Measurements from ENCODE around the gene GATAD2B. TPM values are rescaled to one million over a fixed set of nuclear protein-coding genes. Genes with fewer than 3 reads are reported as not detected.

The GATAD2B gene
- polyA plus RNA-seq, 2 of the 4 experiments (the other 2 are of a cell fraction) = 4.9 to 8.2 TPM

DNA sequence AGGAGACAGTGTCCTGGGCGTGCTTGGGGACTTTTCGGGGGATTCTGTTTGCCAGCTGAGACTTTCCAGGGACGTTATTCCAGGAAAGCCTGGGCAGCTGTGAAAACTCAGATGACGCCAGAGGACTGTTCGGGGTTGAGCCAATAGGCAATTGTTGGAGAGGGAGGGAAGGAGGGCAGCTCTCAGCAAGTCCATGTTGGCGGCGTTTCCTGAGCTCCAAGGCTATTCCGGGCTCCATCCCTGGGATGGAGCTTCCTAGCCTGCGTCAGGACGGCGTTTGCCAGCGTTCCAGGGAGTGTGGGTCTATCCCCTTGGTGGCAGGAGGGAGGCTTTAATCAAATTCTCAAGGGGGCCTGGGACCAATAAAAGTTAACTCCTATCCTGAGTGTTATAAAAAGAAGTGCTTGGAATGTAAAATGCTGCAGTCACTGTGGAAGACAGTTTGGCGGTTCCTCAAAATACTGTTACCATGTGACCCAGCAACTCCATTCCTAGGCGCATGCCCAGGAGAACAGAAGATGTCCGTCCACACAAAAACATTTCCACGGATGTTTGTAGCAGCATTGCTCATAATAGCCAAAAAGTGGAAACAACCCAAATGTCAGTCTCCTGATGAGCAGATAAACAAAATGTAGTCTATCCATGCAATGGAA is 132.3 kb downstream of the GATAD2B start:
- 82% methylated on average over 16 of the region's 16 CpGs for WGBS (ENCODE audit: missing lambda C conversion rate)
- Histone ChIP-seq H3K4me3 (no peak overlapping the region), H3K4me1 (no peaks in the 10 kb centered on the region), H3K9me3 (no peaks in the 10 kb centered on the region), H3K4me2 (no peak overlapping the region), H3K27ac (no peak overlapping the region)
- no peak for FAIRE-seq
- CTCF ChIA-PET = interaction anchor here (0.9 to 1.3 kb wide), 4 partner anchors 11 to 196 kb away, joined by 3 to 4 read pairs (median 4); partner anchors contain the start of genes JTB and RAB13
- POLR2A ChIA-PET = no interaction called here
- DNase-seq (ENCODE audit: low read depth in 1 of 2, low spot score in 1 of 2) = no peak
- no peak for TF ChIP-seq KDM1A (IDR thresholded peaks at IDR 0.05; ENCODE audit: low read depth)
- TF ChIP-seq HOXB5 (CRISPR knock-in tag; IDR thresholded peaks at IDR 0.05) = no peak
- TF ChIP-seq, protein P1, sequence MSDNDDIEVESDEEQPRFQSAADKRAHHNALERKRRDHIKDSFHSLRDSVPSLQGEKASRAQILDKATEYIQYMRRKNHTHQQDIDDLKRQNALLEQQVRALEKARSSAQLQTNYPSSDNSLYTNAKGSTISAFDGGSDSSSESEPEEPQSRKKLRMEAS (IDR thresholded peaks at IDR 0.05) = no peak
- no peak for TF ChIP-seq MAZ (IDR thresholded peaks at IDR 0.05; ENCODE audit: borderline replicate concordance, low read depth, low read length)
- no peak for TF ChIP-seq HMGXB4 (CRISPR knock-in tag; IDR thresholded peaks at IDR 0.05; ENCODE audit: borderline replicate concordance)
- TF ChIP-seq TP53 (CRISPR knock-in tag; IDR thresholded peaks at IDR 0.05) = no peak
- no peak for TF ChIP-seq BCL3 (IDR thresholded peaks at IDR 0.05)
- TF ChIP-seq SREBF2 (IDR thresholded peaks at IDR 0.05) = no peak
- TF ChIP-seq CHD2 (IDR thresholded peaks at IDR 0.05; ENCODE audit: low read length, partially characterized antibody) = no peak
- TF ChIP-seq ATOH8 (CRISPR knock-in tag; IDR thresholded peaks at IDR 0.05; ENCODE audit: low read depth) = no peak
- no peak for TF ChIP-seq ESRRA (IDR thresholded peaks at IDR 0.05; ENCODE audit: borderline replicate concordance, low read length)
- no peak for TF ChIP-seq PBX3 (IDR thresholded peaks at IDR 0.05)
- TF ChIP-seq TFCP2L1 (CRISPR knock-in tag; IDR thresholded peaks at IDR 0.05) = no peak
- TF ChIP-seq MYC (IDR thresholded peaks at IDR 0.05; ENCODE audit: borderline replicate concordance, low read length) = no peak
- no peak for TF ChIP-seq SMC3 (IDR thresholded peaks at IDR 0.05)
- no peak for TF ChIP-seq PHF8 (IDR thresholded peaks at IDR 0.05; ENCODE audit: borderline replicate concordance, low read depth)
- TF ChIP-seq EP300 (IDR thresholded peaks at IDR 0.05) = no peak
- TF ChIP-seq ZFP36 (IDR thresholded peaks at IDR 0.05; ENCODE audit: borderline replicate concordance, partially characterized antibody) = no peak
- no peak for TF ChIP-seq POLR2AphosphoS2 (conservative IDR thresholded peaks at IDR 0.05; ENCODE audit: low read length)
- ATAC-seq = no peak

DNA sequence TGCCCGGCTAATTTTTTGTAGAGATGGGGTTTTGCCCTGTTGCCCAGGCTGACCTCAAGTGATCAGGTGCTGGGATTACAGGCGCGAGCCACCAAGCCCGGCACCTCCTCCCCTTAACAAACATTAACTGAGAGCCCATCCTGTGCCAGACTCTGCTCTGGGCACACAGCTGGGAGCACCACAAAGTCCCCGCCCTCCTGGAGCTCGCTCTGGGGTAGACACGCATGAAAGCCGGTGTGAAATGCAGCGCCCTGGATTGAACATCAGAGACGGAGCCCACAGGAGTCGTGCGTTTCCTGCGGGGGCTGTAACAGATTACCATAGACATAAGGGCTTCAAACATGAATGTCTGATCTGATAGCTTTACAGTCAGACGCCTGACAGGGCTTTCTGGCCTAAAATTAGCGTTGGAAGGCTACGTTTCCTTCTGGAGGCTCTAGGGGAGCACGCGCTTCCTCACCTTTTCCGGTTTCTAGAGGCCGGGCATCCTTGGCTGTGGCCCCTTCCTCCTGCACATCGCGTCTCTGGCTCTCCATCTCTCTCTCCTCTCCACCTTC is 133.2 kb downstream of the GATAD2B start:
- WGBS (ENCODE audit: missing lambda C conversion rate) = 69% methylated on average over 19 of the region's 22 CpGs
- H3K4me1 ChIP-seq = no peaks in the 10 kb centered on the region
- ChIA-PET CTCF (interaction anchor here (1.2 to 1.3 kb wide), 3 partner anchors 10 to 188 kb away, joined by 3 read pairs; partner anchors contain the start of genes DENND4B and JTB), POLR2A (no interaction called here)
- H3K9me3 ChIP-seq = no peaks in the 10 kb centered on the region
- DNase-seq (ENCODE audit: low read depth in 1 of 2, low spot score in 1 of 2) (no peak), ATAC-seq (no peak; a peak in 1 of 6 replicates), FAIRE-seq (no peak)
- no peak overlapping the region for H3K4me2 ChIP-seq
- TF ChIP-seq BCL3 (IDR thresholded peaks at IDR 0.05) (no peak), CHD2 (IDR thresholded peaks at IDR 0.05; ENCODE audit: low read length, partially characterized antibody) (no peak)
- no peak overlapping the region for H3K4me3 ChIP-seq
- H3K27ac ChIP-seq = no peak overlapping the region
